Measurements from ENCODE around the gene FKBP14. TPM values are rescaled to one million over a fixed set of nuclear protein-coding genes. Genes with fewer than 3 reads are reported as not detected.

FKBP14 gene
- polyA plus RNA-seq, 1 of the 3 experiments (the other 2 are of a cell fraction), result 15.7 TPM

DNA sequence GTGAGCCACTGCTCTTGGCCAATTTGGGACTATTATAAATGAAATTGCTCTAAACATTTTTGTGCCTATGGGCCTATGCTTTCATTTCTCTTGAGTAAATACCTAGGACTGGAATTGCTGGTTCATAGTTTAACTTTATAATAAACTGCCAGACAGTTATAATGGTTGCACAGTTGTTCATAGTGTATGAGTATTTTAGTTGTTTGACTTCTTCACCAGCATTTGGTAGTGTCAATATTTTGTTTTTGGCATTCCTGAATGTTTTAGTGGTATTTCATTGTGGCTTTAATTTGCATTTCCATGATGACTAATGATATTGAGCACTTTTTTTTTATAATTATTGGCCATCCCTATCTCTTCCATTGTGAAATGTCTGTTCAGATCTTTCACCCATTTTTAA, 31.2 kb upstream of the FKBP14 start:
- H3K36me3 ChIP-seq (replicated peaks in 1 of 2; ENCODE audit: control insufficient read depth in 1 of 2, insufficient read depth in 2 of 2, low read length in 1 of 2), result peaks cover 59 to 68% of the 10 kb centered on the region in 2 experiments
- H3K9me3 ChIP-seq, result peaks cover 8% of the 10 kb centered on the region; the same call in 1 of the 2 replicates
- CTCF ChIA-PET, result interaction anchor here (1.3 to 8.3 kb wide), 2 partner anchors 10 to 19 kb away, joined by 3 to 155 read pairs; no protein-coding TSS in a partner anchor
- no peak overlapping the region for H3K9ac ChIP-seq
- H3K9me2 ChIP-seq, result no peaks in the 10 kb centered on the region
- no peak overlapping the region for H3K27ac ChIP-seq (ENCODE audit: low read depth in 2 of 2, low read length in 1 of 2)
- H3F3A ChIP-seq (replicated peaks; ENCODE audit: insufficient read depth), result peaks cover 15% of the 10 kb centered on the region
- H2AFZ ChIP-seq (ENCODE audit: low read depth), result no peak overlapping the region
- peaks cover 0 to 8% of the 10 kb centered on the region in 2 experiments; a peak in 1 of 4 replicates for H3K4me1 ChIP-seq (ENCODE audit: control insufficient read depth in 1 of 2, insufficient read depth in 2 of 2, low read depth in 1 of 2, low read length in 1 of 2)
- H4K20me1 ChIP-seq (ENCODE audit: insufficient read depth), result no peaks in the 10 kb centered on the region
- DNase-seq, result no peak
- POLR2A ChIA-PET, result no interaction called here
- no peaks in the 10 kb centered on the region for H3K27me3 ChIP-seq (ENCODE audit: insufficient read depth)
- TF ChIP-seq RFX5 (IDR thresholded peaks at IDR 0.05; ENCODE audit: low read length), result no peak
- no peak for TF ChIP-seq FOXJ3 (CRISPR knock-in tag; IDR thresholded peaks at IDR 0.05)
- no peak for TF ChIP-seq SMC3 (IDR thresholded peaks at IDR 0.05; ENCODE audit: low read depth, low read length)
- TF ChIP-seq, protein P1, sequence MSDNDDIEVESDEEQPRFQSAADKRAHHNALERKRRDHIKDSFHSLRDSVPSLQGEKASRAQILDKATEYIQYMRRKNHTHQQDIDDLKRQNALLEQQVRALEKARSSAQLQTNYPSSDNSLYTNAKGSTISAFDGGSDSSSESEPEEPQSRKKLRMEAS (IDR thresholded peaks at IDR 0.05; ENCODE audit: low read depth), result no peak
- no peak for TF ChIP-seq ELF1 (IDR thresholded peaks at IDR 0.05)
- TF ChIP-seq TCF12 (IDR thresholded peaks at IDR 0.05), result no peak
- no peak overlapping the region for H3K4me3 ChIP-seq (ENCODE audit: low read depth in 2 of 2, low read length in 1 of 2)
- no peak overlapping the region for H3K4me2 ChIP-seq
- H3K79me2 ChIP-seq (ENCODE audit: insufficient read depth), result no peaks in the 10 kb centered on the region

DNA sequence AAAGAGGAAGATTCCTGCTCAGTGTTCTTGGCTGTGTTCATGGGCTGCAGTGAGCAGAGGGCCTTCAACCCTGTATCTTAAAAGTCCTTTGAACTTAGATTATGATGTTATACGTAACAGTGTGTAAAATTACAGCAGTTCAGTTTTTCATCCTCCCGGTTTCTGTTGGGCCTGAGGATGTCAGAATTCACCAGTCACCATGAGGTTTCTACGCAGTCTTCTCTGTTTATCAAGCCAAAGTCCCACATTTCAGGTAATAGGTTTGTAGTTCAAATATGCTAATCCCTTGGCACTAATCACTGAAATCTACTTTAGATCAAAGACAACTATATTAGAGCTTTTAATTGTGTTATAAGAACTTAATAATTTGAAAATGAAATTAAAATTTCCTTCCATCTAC, 26.6 kb upstream of the FKBP14 start:
- no peak for DNase-seq
- Histone ChIP-seq H3K9me3 (peaks cover 4% of the 10 kb centered on the region; the same call in 1 of the 2 replicates), H3K9ac (no peak overlapping the region), H3K27ac (ENCODE audit: low read depth in 2 of 2, low read length in 1 of 2) (0 out of 4 replicates have a peak overlapping the region, but pooled peaks of 1 of the 2 experiments have one; percentile 2), H3K27me3 (ENCODE audit: insufficient read depth) (no peaks in the 10 kb centered on the region), H3K9me2 (no peaks in the 10 kb centered on the region), H3K4me2 (no peak overlapping the region), H4K20me1 (ENCODE audit: insufficient read depth) (no peaks in the 10 kb centered on the region), H3K79me2 (ENCODE audit: insufficient read depth) (no peaks in the 10 kb centered on the region), H3K4me1 (ENCODE audit: control insufficient read depth in 1 of 2, insufficient read depth in 2 of 2, low read depth in 1 of 2, low read length in 1 of 2) (peaks cover 0 to 8% of the 10 kb centered on the region in 2 experiments; a peak in 1 of 4 replicates), H3K4me3 (ENCODE audit: low read depth in 2 of 2, low read length in 1 of 2) (no peak overlapping the region), H3F3A (replicated peaks; ENCODE audit: insufficient read depth) (peaks cover 2% of the 10 kb centered on the region), H2AFZ (ENCODE audit: low read depth) (no peak overlapping the region), H3K36me3 (replicated peaks in 1 of 2; ENCODE audit: control insufficient read depth in 1 of 2, insufficient read depth in 2 of 2, low read length in 1 of 2) (peaks cover 61 to 62% of the 10 kb centered on the region in 2 experiments)
- 81% methylated on average over 3 of the region's 3 CpGs for WGBS (ENCODE audit: low lambda C conversion rate)
- no peak for TF ChIP-seq GATA2 (CRISPR knock-in tag; IDR thresholded peaks at IDR 0.05)
- no peak for TF ChIP-seq JUND (IDR thresholded peaks at IDR 0.05)
- TF ChIP-seq, protein P2, sequence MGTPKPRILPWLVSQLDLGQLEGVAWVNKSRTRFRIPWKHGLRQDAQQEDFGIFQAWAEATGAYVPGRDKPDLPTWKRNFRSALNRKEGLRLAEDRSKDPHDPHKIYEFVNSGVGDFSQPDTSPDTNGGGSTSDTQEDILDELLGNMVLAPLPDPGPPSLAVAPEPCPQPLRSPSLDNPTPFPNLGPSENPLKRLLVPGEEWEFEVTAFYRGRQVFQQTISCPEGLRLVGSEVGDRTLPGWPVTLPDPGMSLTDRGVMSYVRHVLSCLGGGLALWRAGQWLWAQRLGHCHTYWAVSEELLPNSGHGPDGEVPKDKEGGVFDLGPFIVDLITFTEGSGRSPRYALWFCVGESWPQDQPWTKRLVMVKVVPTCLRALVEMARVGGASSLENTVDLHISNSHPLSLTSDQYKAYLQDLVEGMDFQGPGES (IDR thresholded peaks at IDR 0.05; ENCODE audit: low read depth, low read length), result no peak
- no peak for TF ChIP-seq TCF12 (IDR thresholded peaks at IDR 0.05)
- TF ChIP-seq YY1 (IDR thresholded peaks at IDR 0.05; ENCODE audit: low read depth), result no peak
- no peak for TF ChIP-seq RFX5 (IDR thresholded peaks at IDR 0.05; ENCODE audit: low read length)
- TF ChIP-seq MEF2A (IDR thresholded peaks at IDR 0.05; ENCODE audit: borderline replicate concordance, low read depth), result no peak
- TF ChIP-seq NRF1 (IDR thresholded peaks at IDR 0.05; ENCODE audit: low read depth, low read length), result no peak
- no peak for TF ChIP-seq POLR2AphosphoS5 (IDR thresholded peaks at IDR 0.05; ENCODE audit: low read depth, low read length)
- TF ChIP-seq FOSL2 (IDR thresholded peaks at IDR 0.05; ENCODE audit: borderline replicate concordance, low read depth), result no peak
- no peak for TF ChIP-seq CHD2 (IDR thresholded peaks at IDR 0.05; ENCODE audit: low read length, partially characterized antibody)
- no peak for TF ChIP-seq NFIC (IDR thresholded peaks at IDR 0.05; ENCODE audit: borderline replicate concordance)
- TF ChIP-seq GABPA (IDR thresholded peaks at IDR 0.05; ENCODE audit: low read depth), result no peak
- no peak for TF ChIP-seq RAD21 (IDR thresholded peaks at IDR 0.05; ENCODE audit: low read length)
- TF ChIP-seq, protein P3, sequence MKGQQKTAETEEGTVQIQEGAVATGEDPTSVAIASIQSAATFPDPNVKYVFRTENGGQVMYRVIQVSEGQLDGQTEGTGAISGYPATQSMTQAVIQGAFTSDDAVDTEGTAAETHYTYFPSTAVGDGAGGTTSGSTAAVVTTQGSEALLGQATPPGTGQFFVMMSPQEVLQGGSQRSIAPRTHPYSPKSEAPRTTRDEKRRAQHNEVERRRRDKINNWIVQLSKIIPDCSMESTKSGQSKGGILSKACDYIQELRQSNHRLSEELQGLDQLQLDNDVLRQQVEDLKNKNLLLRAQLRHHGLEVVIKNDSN (IDR thresholded peaks at IDR 0.05; ENCODE audit: borderline replicate concordance, low read depth), result no peak
- TF ChIP-seq RCOR1 (IDR thresholded peaks at IDR 0.05; ENCODE audit: low read length), result no peak
- TF ChIP-seq RXRA (IDR thresholded peaks at IDR 0.05; ENCODE audit: borderline replicate concordance, low read depth), result no peak
- POLR2A ChIA-PET, result no interaction called here
- CTCF ChIA-PET, result interaction anchor here (4.3 kb wide), 1 partner anchor 10 kb away, joined by 31 read pairs; no protein-coding TSS in a partner anchor

Measured in SK-N-SH (cell line).